Psoas muscle (tissue), 8 donors: Measurements from ENCODE around the gene GRIN3A. TPM values are rescaled to one million over a fixed set of nuclear protein-coding genes. Genes with fewer than 3 reads are reported as not detected.

Experiments used
- ATAC-seq, 4 donors: fragments of 200-7000 bp; cut with Tn5 transposase; one replicate each; pipeline ENCODE4 v1.9.1; 2020; ENCODE audit warnings: moderate library complexity in 3 of 4, mild to moderate bottlenecking in 2 of 4
- DNase-seq, 2 donors: peaks; one replicate each; pipeline ENCODE4 v3.0.0-alpha.2; 2020
- H3K27ac ChIP-seq: fragments of 200-600 bp; one replicate; pipeline ENCODE4 v1.8.0; 2022
- H3K27me3 ChIP-seq, 3 donors: fragments of 200-600 bp in 1 of 3; one replicate each; pipeline versions ENCODE4 v1.6.1 to v1.8.0; 2013 to 2022; ENCODE audit warnings: low read length in 2 of 3, mild to moderate bottlenecking in 2 of 3, moderate library complexity in 1 of 3; ENCODE audit not compliant: insufficient read depth in 3 of 3
- H3K36me3 ChIP-seq, 2 donors: fragments of 200-600 bp in 1 of 2; one replicate each; pipeline versions ENCODE4 v1.6.1 to v1.8.0; 2013 to 2022; ENCODE audit warnings: low read depth in 1 of 2, mild to moderate bottlenecking in 1 of 2, moderate library complexity in 1 of 2; ENCODE audit not compliant: insufficient read depth in 1 of 2
- H3K4me1 ChIP-seq: fragments of 200-600 bp; one replicate; pipeline ENCODE4 v1.8.0; 2022
- H3K4me3 ChIP-seq: fragments of 200-600 bp; one replicate; pipeline ENCODE4 v1.8.0; 2022; ENCODE audit warnings: mild to moderate bottlenecking
- H3K9me3 ChIP-seq: fragments of 200-600 bp; one replicate; pipeline ENCODE4 v1.8.0; 2022
- CTCF ChIP-seq: fragments of 200-600 bp; IDR thresholded peaks from one replicate; pipeline ENCODE4 v1.8.0; 2022; ENCODE audit warnings: antibody characterized with exemption
- WGBS, 3 donors: extraction: QIAGEN DNeasy Blood & Tissue Kit; methylation state at CpG; one replicate each; pipeline versions ENCODE4 v1.1.6 to v1.1.7; 2013; 5-methylcytosine and 5-hydroxymethylcytosine counted together
- intact Hi-C, 2 donors: fragments of 100-400 bp; cut with DNase I; formaldehyde crosslinking; loops; one replicate each; pipeline versions ENCODE4 v1.11.0 to v1.14.2; 2022
- polyA plus RNA-seq, 3 donors: library from polyadenylated mRNA; stranded (reverse); fragments of 200-250 nt; gene quantifications; one replicate each; pipeline ENCODE4 v1.2.3, GENCODE V29; 2013
- total RNA-seq, 4 donors: library from RNA; stranded (reverse); fragmentation: NEBNext Ultra II Directional in 2 of 4; extraction: Animal tissue kit (Norgen Biotek cat#: 25700) in 2 of 4; gene quantifications; one replicate each; pipeline versions ENCODE4 v1.2.1 to v1.2.4, GENCODE V29; 2021 to 2023
- donor health status: healthy with polysubstance abuse.
- donor health status: DM: no; HTN: no; CAD: no; lungs with moderate emphysema.
- donor health status: Bipolar disorder and iron deficiency.
- donor health status: healthy.
- donor health status: DM: yes; HTN: yes; CAD: no.
- donor health status: DM: no; HTN: no; CAD: no.
- donor health status: DM: no; HTN: no; CAD: no.
- donor health status: DM: yes; HTN: yes; CAD: no.

The GRIN3A gene
- total and polyA plus RNA-seq, 7 donors: 0.01 to 0.04 TPM; not detected in 5

- H3K27me3 ChIP-seq: no peaks in the 10 kb centered on the region
- H3K9me3 ChIP-seq: no peaks in the 10 kb centered on the region
- H3K4me3 ChIP-seq: no peak overlapping the region
- intact Hi-C loops: no loop called here
- ATAC-seq (no peak), DNase-seq (no peak)
- 78 to 84% (median 80%) methylated on average over 4 of the region's 4 CpGs for WGBS, 3 donors
- H3K27ac ChIP-seq: no peak overlapping the region
- no peaks in the 10 kb centered on the region for H3K36me3 ChIP-seq
- TF ChIP-seq CTCF: no peak
- H3K4me1 ChIP-seq: no peaks in the 10 kb centered on the region
Measured at GRCh38 chr9:101587332-101588043, 151.0 kb downstream of the GRIN3A start.

- no peak for TF ChIP-seq CTCF
Measured at GRCh38 chr9:101586651-101587050, 151.8 kb downstream of the GRIN3A start.

GRCh38 chr9:101585740-101586139 is 152.7 kb downstream of the GRIN3A start:
- H3K36me3 ChIP-seq: no peaks in the 10 kb centered on the region
- WGBS, 3 donors: 47 to 70% (median 63%) methylated on average over 3 of the region's 3 CpGs
- H3K27me3 ChIP-seq: no peaks in the 10 kb centered on the region
- H3K4me3 ChIP-seq: no peak overlapping the region
- H3K9me3 ChIP-seq: no peaks in the 10 kb centered on the region
- intact Hi-C loops: no loop called here
- H3K4me1 ChIP-seq: no peaks in the 10 kb centered on the region
- DNase-seq (no peak), ATAC-seq (no peak)
- TF ChIP-seq CTCF: no peak
- H3K27ac ChIP-seq: no peak overlapping the region

More at GRCh38 chr9:101586651-101587050, 151.8 kb downstream of the GRIN3A start:
- intact Hi-C loops: no loop called here
- DNase-seq: no peak
- Histone ChIP-seq H3K4me3 (no peak overlapping the region), H3K27me3 (no peaks in the 10 kb centered on the region), H3K27ac (no peak overlapping the region), H3K4me1 (no peaks in the 10 kb centered on the region), H3K9me3 (no peaks in the 10 kb centered on the region), H3K36me3 (no peaks in the 10 kb centered on the region)
- 76 to 94% (median 90%) methylated on average over 5 of the region's 5 CpGs for WGBS, 3 donors
- ATAC-seq: no peak

- Histone ChIP-seq H3K27me3 (no peaks in the 10 kb centered on the region), H3K36me3 (no peaks in the 10 kb centered on the region), H3K4me1 (no peaks in the 10 kb centered on the region), H3K27ac (no peak overlapping the region), H3K9me3 (no peaks in the 10 kb centered on the region), H3K4me3 (no peak overlapping the region)
- WGBS, 3 donors: 76 to 86% (median 81%) methylated on average over 1 of the region's 1 CpG
- ATAC-seq: peak in 1 of 4 donors; percentile 42
- intact Hi-C loops: no loop called here
- no peak for TF ChIP-seq CTCF
- no peak for DNase-seq
Measured at GRCh38 chr9:101582553-101582952, 155.9 kb downstream of the GRIN3A start.
